NCI-H524 (cell line): ENCODE measurements around the gene PRKD1.

Source experiments
- DNase-seq, 2 experiments: peaks; one replicate each; lab custom pipeline; 2025; lab: John Stamatoyannopoulos, UW

The PRKD1 gene

DNA sequence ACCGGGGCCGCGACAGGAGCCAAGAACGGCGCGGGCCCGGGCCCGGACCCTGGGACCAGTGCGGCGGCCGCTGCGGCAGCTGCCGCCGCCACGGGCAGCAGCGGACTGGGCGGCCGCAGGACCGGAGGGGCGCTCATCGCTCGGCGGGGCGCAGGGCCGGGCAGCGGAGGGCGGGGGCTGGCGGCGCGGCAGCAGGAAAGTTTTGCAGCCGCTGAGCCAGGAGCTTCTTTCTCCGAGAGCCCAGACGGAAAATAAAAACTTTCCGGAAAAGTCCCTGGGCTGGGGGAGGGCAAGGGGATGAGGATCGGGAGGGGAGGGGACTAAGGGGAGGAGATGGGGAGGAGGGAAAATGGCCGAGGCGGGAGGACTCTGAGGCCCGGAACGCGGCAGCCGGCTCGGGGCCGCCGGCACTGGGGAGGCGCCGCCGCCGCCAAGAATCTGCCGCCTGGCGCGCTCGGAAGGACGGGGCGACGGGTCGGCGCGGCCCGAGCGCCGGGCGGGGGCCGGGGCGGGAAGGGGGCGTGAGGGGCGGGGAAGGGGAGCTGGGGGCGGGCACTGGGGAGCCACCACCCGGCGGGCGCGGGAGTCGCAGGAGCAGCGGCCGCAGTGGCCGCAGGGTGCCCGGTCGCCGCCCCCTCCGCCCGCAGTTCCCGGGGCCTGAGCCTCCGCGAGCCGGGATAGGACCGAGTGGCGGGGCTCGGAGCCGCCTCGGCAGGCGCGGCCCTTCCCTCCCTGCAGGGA is at the start of gene PRKD1:
TSS of gene PRKD1 (minus strand) at position 472 of the 741 bp plus-strand sequence.
- DNase-seq = peak; percentile 72 to 75

DNA sequence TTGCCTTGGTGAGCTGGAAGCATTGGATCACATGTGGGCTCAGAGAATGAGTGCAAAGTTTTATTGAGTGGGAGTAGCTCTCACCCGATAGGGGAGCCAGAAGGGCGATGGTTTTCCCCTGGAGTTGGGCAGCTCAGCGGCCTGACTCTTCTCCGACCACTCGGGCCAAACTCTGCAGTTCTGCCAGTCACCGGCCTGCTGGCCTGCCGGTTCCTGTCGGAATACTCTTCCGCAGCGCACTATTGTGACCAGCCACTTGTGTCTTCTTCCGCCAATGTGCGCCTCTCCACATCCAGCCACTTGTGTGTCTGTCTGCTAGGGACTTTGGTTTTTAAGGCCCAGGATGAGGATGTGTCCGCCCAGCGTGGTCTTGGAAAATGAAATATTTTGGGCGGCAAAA is 43.5 kb upstream of the PRKD1 start:
- no peak for DNase-seq

DNA sequence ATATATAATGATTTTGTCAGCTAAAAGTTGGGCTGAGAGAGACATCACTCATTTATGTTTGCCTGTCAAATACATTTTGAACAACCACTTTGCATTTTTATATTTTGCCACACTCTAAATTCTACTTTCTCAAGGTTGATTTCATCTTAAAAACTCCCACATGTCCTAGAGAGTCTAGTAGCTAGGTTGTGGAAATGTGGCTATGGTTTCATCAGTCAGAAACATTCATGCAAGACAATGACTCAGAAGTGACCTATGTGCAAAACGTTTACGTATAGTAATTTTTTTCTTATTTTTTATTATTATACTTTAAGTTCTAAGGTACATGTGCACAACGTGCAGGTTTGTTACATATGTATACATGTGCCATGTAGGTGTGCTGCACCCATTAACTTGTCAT is 27.4 kb upstream of the PRKD1 start:
- DNase-seq = no peak

DNA sequence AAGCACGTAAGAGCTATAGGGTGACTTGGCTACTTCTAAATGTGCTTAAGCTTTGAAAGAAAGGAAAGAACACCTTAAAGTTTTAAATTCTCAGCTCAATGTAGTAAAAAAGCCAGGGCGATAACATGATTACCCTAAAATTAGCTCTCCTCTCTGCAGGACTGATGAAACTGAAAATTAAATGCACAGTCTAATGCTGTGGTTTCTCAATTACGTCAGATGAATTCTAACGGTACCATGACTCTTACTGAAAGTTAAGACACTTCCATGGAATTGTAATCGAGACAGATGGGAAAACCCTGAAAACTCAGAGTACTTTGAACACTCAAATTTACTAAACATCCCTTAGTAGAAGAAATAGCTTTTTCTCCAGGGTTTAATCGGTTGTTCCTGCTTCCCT is 25.9 kb upstream of the PRKD1 start:
- DNase-seq = no peak

DNA sequence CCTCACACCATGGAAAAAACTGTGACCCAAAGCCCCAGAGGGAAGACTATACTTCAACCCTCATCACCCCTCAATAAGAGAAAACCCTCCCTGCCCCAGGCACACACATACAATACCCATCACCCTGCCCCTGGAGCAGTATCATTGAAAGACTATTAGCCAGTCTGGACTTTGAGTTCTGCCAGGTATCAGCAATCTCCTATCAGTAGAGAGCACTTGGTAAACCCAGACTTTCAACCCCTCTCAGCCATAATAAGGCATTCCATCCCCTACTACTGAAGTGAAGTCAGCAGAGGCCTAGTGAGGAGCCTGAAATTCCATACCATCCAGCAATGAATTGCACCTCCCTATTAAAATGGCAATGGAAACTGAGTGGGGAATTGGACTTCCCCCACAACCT is 16.4 kb upstream of the PRKD1 start:
- no peak for DNase-seq

DNA sequence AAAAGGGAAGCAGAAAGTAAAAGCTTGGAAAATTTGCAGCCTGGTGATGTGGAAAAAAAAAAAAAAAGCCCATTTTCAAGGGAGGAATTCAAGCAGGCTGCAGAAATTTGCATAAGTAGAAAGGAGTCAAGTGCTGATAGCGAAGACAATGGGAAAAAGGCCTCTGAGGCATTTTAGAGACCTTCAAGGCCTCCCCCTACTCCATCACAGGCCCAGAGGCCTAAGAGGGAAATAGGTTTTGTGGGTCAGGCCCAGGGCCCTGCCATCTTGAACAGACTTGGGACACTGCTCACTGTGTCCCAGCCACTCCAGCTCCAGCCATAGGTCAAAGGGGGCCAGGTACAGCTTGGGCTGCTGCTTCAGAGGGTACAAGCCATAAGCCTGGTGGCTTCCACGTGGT is 13.8 kb upstream of the PRKD1 start:
- no peak for DNase-seq

DNA sequence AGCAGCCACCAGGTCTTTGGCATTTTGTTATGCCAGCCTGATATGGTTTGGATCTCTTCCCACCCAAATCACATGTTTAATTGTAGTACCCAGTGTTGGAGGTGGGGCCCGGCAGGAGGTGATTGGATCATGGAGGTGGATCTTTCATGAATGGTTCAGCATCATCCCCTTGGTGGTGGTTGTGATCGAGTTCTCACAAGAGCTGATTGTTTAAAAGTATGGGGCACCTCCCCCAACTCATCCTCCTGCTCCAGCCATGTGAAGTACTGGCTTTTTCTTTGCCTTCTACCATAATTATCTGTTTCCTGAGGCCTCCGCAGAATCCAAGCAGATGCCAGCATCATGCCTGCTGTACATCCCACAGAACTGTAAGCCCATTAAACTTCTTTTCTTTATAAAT is 12.8 kb upstream of the PRKD1 start:
- no peak for DNase-seq

DNA sequence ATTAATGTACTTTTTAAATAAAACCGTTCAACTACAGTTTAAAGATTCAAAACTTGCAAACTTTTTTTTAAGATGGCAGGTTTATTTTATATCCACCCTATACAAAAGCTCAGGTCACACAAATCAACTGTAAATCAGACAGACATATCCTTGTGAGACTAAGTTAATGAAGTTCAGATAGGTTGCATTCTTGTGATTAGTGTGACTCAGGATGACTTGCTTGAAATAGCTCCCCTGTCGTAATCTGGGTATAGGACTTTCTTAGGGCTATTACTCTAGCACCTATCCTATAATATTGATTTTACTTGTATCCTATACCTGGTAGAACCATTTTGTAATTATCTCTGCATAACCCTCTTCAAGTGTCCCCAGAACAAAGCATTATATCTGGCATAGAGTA is 9.5 kb upstream of the PRKD1 start:
- no peak for DNase-seq

DNA sequence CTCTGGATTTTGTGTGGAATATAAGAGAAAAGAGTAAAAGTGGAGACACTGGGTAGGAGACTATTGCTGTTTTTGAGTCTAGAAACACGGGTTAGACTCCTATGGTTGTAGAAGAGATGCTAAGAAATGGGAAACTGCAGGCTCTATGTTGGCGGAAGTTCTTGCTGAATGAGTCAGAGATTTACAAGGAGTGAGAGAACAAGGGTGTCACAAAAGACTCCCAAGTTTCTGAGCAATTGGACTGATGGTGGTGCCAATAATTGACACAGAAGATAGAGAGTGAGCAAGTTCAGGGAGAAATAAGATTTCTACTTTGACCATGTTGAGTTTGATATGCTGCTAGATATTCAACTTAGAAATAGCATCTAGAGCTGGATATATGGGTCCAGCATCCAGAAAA is 2.6 kb upstream of the PRKD1 start:
- DNase-seq = no peak

DNA sequence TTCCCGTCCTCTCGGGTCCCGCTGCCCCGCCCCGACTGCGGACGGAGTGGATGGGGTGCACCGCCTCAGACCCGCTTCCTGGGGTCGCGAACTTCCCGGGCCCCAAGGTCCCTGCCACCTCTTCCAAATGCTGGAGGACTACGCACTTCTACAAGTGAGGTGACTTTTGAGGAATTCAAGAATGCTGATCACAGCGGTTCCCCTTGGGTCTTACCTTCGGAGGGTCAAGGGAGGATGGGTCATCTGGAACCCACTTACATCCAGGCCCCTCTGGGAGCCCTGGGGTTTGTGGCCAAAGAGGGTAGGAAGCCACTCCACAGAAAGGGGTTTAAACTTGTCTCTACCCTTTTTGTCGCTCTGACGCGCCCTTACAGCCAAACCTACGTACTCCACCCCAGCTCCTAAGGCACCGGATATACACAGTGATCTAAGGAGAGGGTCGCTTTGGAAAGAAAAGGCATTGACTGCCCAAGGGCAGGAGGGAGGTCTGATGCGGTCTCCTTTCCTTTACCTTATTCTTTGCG is 532 bp upstream of the PRKD1 start:
- DNase-seq = peak in 1 of 2 experiments; percentile 27

DNA sequence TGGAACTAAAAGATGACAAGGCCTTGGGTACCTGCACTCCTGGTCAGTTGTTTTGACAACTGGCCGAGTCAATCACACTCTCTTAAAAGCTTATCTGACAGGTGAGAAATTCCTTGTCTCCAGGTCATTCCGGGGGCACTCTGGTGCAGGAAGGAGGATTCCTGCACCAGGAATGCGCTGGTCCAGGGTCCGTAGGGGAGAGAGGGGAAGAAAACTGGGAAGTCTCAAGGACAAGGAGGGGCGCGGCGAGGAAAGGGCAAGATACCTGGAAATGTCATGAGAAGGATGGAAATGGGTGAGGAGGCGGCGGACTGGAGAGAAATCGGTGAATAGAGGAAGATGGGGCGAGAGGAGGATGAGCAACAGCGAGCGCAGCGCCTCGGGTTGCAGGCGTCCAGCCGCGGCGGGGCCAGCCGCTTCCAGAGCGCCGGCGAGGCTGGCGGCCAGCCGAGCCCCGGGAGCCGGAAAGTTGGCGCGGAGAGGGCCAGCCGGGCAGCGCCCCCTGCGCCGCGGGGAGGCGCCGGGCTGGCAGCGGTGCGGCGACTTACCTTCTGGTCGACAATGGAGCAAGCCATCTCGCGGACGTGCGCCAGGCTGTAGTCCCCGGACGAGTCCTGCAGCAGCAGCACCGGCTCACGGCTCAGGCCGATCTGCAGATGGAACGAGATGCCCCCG is 809 bp downstream of the PRKD1 start:
- DNase-seq = peak; percentile 45 to 76

DNA sequence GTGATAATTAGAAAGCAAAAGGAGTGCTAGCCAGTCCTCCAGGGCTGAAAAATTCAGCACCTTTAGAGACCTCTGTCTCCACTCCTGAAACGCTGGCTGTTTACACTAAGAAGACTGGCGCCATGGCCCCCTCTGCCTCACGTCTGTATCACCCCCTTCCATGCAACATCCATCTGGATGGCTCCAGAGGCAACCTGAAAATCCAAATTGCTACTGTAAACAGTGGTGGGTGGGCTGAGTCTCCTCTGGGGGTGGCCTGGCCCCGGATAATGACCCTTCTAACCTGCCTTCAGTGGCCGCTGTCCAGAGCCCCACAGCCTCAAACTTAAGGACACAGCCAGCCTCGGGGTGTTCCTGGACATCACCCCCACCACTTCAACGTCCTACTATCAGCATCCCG is 1.4 kb downstream of the PRKD1 start:
- peak; percentile 15 to 32 for DNase-seq

DNA sequence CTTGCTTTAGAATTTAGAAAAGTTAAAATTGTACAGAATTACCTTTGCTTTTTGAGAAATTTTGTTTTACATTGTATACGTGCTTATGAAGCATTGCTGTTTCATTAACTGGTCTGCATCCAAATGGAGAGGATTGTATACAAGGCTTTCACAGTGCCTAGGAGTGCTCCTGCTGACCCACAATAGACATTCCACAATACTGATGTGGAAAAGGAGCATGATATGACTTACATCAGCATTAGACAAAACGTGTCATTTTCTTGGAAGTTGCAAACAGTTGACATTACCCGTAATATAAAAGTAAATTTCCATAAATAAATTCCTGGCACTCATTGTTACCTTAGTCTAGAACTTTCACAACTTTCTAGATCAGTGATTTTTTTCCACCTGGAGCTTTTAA is 1.9 kb downstream of the PRKD1 start:
- DNase-seq = no peak

DNA sequence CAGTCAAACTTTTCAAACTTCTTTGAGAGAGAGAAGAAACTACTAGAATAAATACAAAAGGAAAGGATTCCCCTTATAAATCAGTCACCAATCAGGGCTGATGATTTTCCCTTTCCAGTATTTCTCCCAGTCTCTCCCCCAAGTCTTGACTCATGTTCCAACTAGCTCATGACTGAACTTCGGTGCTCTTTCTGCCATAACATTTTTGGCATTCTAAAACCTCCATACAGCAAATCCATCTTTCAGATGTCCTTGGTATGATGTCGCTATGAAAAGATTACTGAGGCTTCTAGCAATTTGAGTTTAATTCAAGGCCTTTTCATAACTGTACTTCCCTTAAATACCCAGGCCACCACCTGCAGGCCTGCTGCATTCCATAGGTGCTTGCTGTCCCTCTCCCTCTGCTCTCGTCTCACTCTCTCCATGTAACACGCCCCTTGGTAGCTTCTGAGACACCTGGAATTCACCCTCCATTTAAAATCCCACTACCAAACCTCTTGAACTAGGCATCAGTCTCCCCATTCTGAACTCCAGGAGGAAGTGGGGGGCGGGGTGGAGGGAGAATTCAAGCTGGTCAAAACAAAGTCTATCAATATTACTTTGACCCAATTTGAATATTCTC is 2.4 kb downstream of the PRKD1 start:
- DNase-seq = no peak

DNA sequence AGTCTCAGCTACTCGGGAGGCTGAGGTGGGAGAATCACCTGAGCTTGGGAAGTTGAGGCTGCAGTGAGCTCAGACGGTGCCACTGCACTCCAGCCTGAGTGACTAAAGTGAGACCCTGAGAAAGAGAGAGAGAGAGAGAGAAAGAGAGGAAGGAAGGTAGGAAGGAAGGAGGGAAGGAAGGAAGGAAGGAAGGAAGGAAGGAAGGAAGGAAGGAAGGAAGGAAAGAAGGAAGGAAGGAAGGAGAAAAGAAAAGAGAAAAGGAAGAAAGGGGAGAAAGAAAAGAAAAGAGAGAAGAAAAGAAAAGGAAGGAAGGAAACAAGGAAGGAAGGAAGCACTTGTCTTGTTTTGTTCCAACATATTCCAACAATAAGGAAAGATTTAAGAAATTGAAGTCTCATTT is 7.8 kb downstream of the PRKD1 start:
- no peak for DNase-seq

DNA sequence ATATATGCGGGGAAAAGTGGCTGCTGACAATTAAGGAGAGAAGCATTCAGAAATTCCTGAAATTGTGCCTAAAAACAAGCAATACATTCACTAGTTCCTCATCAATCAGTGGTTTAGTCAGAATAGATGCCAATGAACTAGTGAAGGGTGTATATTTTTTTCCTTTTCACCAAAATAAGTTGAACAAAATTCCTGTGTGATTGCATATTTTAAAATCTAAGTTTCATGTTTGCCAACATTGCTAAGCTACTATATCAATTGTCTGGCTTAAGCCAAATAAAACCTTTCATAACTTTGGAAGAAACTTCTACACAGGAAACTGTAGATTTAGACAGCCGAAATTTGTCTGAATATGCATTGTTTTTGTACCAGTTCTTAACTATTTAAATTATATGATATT is 8.7 kb downstream of the PRKD1 start:
- no peak for DNase-seq

DNA sequence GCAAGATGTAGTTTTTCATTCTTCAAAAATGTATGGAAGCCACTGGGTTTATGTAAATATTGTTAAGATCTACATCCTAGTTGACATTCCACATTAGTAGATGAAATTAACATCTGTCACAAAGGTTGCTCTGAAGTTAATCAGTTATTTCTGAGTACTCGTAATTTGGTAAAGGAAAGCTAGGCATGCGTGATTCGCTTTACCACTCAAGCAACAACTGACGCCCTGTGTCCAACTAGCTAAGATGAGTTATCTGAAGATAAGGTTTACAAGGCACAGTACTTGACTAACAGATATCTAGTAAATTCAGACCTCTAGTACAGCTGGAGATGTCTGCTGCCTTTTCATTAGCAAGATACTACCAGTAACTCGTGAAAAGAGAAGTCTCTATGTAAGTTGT is 14.1 kb downstream of the PRKD1 start:
- peak; percentile 4 to 44 for DNase-seq

DNA sequence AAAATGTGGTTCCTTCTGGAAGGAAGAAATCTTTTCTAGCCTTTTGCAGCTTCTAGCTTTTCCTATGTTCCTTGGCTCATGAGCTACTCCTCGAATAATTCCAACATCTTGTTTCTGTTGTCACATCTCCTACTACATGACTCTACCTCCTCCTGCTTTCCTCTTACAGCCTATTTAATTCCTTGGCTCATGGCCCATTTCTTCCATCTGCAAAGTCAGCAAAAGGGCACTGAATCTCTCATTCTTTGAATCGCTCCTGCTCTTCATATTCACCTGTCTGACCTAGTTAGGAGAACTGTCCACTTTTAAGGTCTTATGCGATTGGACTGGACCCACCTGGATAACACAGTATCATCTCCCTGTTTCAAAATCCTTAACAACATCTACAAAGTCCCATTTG is 15.8 kb downstream of the PRKD1 start:
- DNase-seq = no peak

DNA sequence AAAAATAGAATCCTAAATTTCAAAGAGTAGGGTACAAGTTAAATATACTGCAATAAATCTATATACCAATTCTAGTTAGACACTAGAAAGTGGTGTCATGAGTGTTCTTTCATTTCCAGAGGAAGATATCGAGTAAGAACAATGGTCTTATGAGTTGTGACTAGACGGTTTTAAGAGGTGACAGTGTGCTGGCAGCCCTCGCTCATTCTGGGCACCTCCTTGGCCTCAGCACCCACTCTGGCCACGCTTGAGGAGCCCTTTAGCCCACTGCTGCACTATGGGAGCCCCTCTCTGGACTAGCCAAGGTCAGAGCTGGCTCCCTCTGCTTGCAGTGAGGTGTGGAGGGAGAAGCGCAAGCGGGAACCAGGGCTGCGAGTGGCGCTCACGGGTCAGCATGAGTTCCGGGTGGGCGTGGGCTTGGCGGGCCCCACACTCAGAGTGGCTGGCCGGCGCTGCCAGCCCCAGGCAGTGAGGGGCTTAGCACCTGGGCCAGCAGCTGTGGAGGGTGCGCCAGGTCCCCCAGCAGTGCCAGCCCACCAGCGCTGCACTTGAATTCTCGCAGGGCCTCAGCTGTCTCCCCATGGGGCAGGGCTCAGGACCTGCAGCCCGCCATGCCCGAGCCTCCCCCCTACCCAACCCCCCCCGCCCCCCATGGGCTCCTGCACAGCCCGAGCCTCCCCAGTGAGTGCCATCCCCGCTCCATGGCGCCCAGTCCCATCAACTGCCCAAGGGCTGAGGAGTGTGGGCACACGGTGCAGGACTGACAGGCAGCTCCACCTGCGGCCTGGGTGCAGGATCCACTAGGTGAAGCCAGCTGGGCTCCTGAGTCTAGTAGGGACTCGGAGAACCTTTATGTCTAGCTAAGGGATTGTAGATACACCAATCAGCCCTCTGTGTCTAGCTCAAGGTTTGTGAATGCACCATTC is 18.7 kb downstream of the PRKD1 start:
- DNase-seq = no peak

DNA sequence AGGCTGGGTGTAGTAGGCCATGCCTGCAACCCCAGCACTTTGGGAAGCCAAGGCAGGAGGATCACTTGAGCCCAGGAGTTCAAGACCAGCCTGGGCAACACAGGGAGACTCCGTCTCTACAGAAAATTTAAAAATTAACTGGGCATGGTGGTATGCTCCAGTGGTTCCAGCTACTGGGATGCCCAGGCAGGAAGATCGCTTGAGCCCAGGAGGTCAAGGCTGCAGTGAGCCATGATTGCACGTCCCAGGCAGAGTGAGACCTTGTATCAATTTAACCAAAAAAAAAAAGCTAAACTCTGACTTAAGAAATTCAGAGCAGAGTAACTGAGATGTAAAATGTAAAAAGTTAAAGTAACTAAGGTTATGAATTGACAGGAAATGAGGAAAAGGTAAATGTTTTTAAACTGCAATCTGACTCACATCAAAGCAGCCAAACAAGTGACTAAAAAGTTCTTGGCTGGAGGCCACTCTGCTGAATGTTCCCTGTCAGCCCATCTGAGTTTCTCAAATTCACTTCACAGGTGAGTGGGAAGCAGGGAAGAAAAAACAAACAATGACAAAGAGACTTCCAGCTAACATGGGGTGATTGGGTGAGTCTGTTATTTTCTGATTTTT is 21.3 kb downstream of the PRKD1 start:
- DNase-seq = no peak

DNA sequence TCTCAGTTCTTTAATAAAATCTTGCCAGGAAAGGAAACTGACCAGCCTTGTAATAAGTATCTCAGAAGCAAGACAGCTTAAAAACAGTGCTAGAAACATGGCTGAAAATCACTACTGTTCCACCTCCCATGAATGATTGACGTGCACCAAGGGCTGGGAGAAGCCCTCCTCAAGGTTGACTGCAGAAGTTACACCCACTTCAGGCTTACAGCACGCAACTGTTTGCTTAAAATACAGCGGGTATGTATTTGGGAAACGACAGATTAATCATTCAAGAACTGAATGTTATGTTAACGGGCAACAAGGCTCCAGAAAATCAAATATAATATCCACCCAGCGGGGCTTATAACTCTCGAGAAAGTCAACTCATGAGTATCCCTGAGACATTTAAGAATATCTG is 22.1 kb downstream of the PRKD1 start:
- DNase-seq = no peak
